IMR-90 (cell line): ENCODE results near the gene TTC9C. TPM values are rescaled to one million over a fixed set of nuclear protein-coding genes. Genes with fewer than 3 reads are reported as not detected.

Experiments used
- ATAC-seq: fragments of 200-7000 bp; cut with Tn5 transposase; 2 replicates; pipeline ENCODE4 v1.9.1; 2020; ENCODE audit warnings: low read depth, mild to moderate bottlenecking, moderate library complexity
- BruUV-seq: library from RNA; stranded (reverse); fragments of 400-500 nt; replicated peaks from 2 replicates; lab custom pipeline; 2021; lab: Mats Ljungman, UMichigan
- CTCF ChIA-PET: fragments of 300-600 bp; formaldehyde crosslinking; extraction: SDS; loops from one replicate; lab custom pipeline; 2021; ENCODE audit warnings: antibody characterized with exemption; lab: Yijun Ruan, JAX
- POLR2A ChIA-PET: fragments of 300-600 bp; sonication (Branson Sonifier 250); formaldehyde crosslinking; loops from one replicate; lab custom pipeline; 2022; ENCODE audit warnings: antibody characterized with exemption; ENCODE audit not compliant: unreplicated experiment; lab: Charles Lee
- DNase-seq: peaks from one replicate; pipeline ENCODE4 v3.0.0; 2013
- H2AFZ ChIP-seq: replicated peaks from 2 replicates; pipeline ENCODE3; 2013; ENCODE audit warnings: low read length, mild to moderate bottlenecking; ENCODE audit not compliant: poor library complexity
- H2AK5ac ChIP-seq: 2 replicates; pipeline ENCODE4 v1.6.1; 2013; ENCODE audit warnings: low read depth, low read length, inconsistent platforms
- H2AK9ac ChIP-seq: replicated peaks from 2 replicates; pipeline ENCODE3; 2013; ENCODE audit warnings: mild to moderate bottlenecking, low read depth, low read length, moderate library complexity; ENCODE audit not compliant: poor library complexity
- H2BK120ac ChIP-seq: 2 replicates; pipeline ENCODE4 v1.6.1; 2013; ENCODE audit warnings: low read depth, low read length, inconsistent platforms
- H2BK15ac ChIP-seq: 3 replicates; pipeline ENCODE4 v1.6.1; 2013; ENCODE audit warnings: low read depth, low read length, inconsistent platforms
- H2BK20ac ChIP-seq: 2 replicates; pipeline ENCODE4 v1.6.1; 2013; ENCODE audit warnings: low read depth, mild to moderate bottlenecking, inconsistent platforms, low read length, moderate library complexity
- H2BK5ac ChIP-seq: 2 replicates; pipeline ENCODE4 v1.6.1; 2013; ENCODE audit warnings: mild to moderate bottlenecking, low read depth, low read length, inconsistent platforms; ENCODE audit not compliant: poor library complexity, severe bottlenecking
- H3K14ac ChIP-seq: replicated peaks from 2 replicates; pipeline ENCODE4 v1.6.1; 2013; ENCODE audit warnings: low read depth, low read length, inconsistent platforms
- H3K18ac ChIP-seq: 2 replicates; pipeline ENCODE4 v1.6.1; 2013; ENCODE audit warnings: low read depth, low read length, control low read depth
- H3K23ac ChIP-seq: 2 replicates; pipeline ENCODE4 v1.6.1; 2013; ENCODE audit warnings: low read depth, low read length, inconsistent platforms
- H3K27ac ChIP-seq: 2 replicates; pipeline ENCODE4 v1.5.1; 2013; ENCODE audit warnings: mild to moderate bottlenecking, control low read depth, low read length; ENCODE audit not compliant: insufficient read depth
- H3K27me3 ChIP-seq: 2 replicates; pipeline ENCODE4 v1.6.1; 2013; ENCODE audit warnings: low read length; ENCODE audit not compliant: control insufficient read depth, insufficient read depth
- H3K36me3 ChIP-seq: 2 replicates; pipeline ENCODE4 v1.6.1; 2013; ENCODE audit warnings: low read length, mixed read lengths; ENCODE audit not compliant: control insufficient read depth, insufficient read depth
- H3K4ac ChIP-seq: 2 replicates; pipeline ENCODE4 v1.6.1; 2013; ENCODE audit warnings: low read depth, low read length, inconsistent platforms
- H3K4me1 ChIP-seq: 2 replicates; pipeline ENCODE4 v1.6.1; 2013; ENCODE audit warnings: low read length, mixed read lengths; ENCODE audit not compliant: control insufficient read depth, insufficient read depth
- H3K4me2 ChIP-seq: 2 replicates; pipeline ENCODE4 v1.6.1; 2013; ENCODE audit warnings: low read depth, mild to moderate bottlenecking, control low read depth, low read length, moderate library complexity
- H3K4me3 ChIP-seq: 2 replicates; pipeline ENCODE4 v1.5.1; 2013; ENCODE audit warnings: low read depth, mild to moderate bottlenecking, control low read depth, low read length, moderate library complexity; ENCODE audit not compliant: insufficient read depth
- H3K56ac ChIP-seq: 2 replicates; pipeline ENCODE4 v1.6.1; 2013; ENCODE audit warnings: low read length, inconsistent platforms; ENCODE audit not compliant: insufficient read depth; ENCODE audit errors: extremely low read depth
- H3K79me1 ChIP-seq, 2 experiments: 2 replicates each; pipeline ENCODE4 v1.6.1; 2013; ENCODE audit warnings: low read length in 2 of 2, inconsistent platforms in 1 of 2, low read depth in 1 of 2
- H3K9ac ChIP-seq: 2 replicates; pipeline ENCODE4 v1.6.1; 2013; ENCODE audit warnings: low read depth, low read length, control low read depth
- H3K9me1 ChIP-seq: 2 replicates; pipeline ENCODE4 v1.6.1; 2013; ENCODE audit warnings: low read length, inconsistent platforms; ENCODE audit not compliant: insufficient read depth
- H3K9me3 ChIP-seq: 2 replicates; pipeline ENCODE4 v1.6.1; 2013; ENCODE audit warnings: low read length; ENCODE audit not compliant: control insufficient read depth, insufficient read depth
- H4K20me1 ChIP-seq: 2 replicates; pipeline ENCODE4 v1.6.1; 2013; ENCODE audit warnings: low read length, inconsistent platforms; ENCODE audit not compliant: insufficient read depth
- H4K5ac ChIP-seq: 2 replicates; pipeline ENCODE4 v1.6.1; 2013; ENCODE audit warnings: mild to moderate bottlenecking, low read depth, low read length, control low read depth
- H4K8ac ChIP-seq, 2 experiments: 2 replicates each; pipeline ENCODE4 v1.6.1; 2013; ENCODE audit warnings: low read depth in 2 of 2, low read length in 2 of 2, control low read depth in 1 of 2, inconsistent platforms in 1 of 2
- H4K91ac ChIP-seq: 2 replicates; pipeline ENCODE4 v1.6.1; 2013; ENCODE audit warnings: low read depth, low read length, inconsistent platforms; ENCODE audit not compliant: insufficient read depth
- BHLHE40 ChIP-seq: fragments of 150-350 bp; IDR thresholded peaks from 2 replicates; pipeline ENCODE4 v1.6.1; 2016; ENCODE audit warnings: mild to moderate bottlenecking, low read depth, low read length
- CEBPB ChIP-seq: IDR thresholded peaks from 2 replicates; pipeline ENCODE4 v1.6.1; 2012; ENCODE audit warnings: low read depth, low read length, improper control_type of control experiment
- CHD1 ChIP-seq: IDR thresholded peaks from 2 replicates; pipeline ENCODE4 v1.6.1; 2012; ENCODE audit warnings: low read depth, low read length, improper control_type of control experiment
- CTCF ChIP-seq: conservative IDR thresholded peaks from 2 replicates; pipeline ENCODE4 v1.5.1; 2012; ENCODE audit warnings: mild to moderate bottlenecking, low read depth, low read length, improper control_type of control experiment
- ELK1 ChIP-seq: fragments of 150-350 bp; IDR thresholded peaks from 2 replicates; pipeline ENCODE4 v1.6.1; 2016; ENCODE audit warnings: low read depth, mild to moderate bottlenecking, low read length, moderate library complexity, borderline replicate concordance
- FOS ChIP-seq: fragments of 150-350 bp; IDR thresholded peaks from 2 replicates; pipeline ENCODE4 v1.6.1; 2016; ENCODE audit warnings: low read depth, low read length
- MAFK ChIP-seq: IDR thresholded peaks from 2 replicates; pipeline ENCODE4 v1.6.1; 2012; ENCODE audit warnings: low read depth, low read length, improper control_type of control experiment
- MAZ ChIP-seq: IDR thresholded peaks from 2 replicates; pipeline ENCODE4 v1.6.1; 2012; ENCODE audit warnings: low read depth, mild to moderate bottlenecking, low read length, improper control_type of control experiment, moderate library complexity, borderline replicate concordance
- MXI1 ChIP-seq: IDR thresholded peaks from 2 replicates; pipeline ENCODE4 v1.6.1; 2012; ENCODE audit warnings: low read depth, mild to moderate bottlenecking, low read length, moderate library complexity, borderline replicate concordance
- NFE2L2 ChIP-seq: fragments of 150-350 bp; IDR thresholded peaks from 2 replicates; pipeline ENCODE4 v1.6.1; 2016; ENCODE audit warnings: low read depth, mild to moderate bottlenecking, low read length
- POLR2A ChIP-seq: IDR thresholded peaks from 2 replicates; pipeline ENCODE4 v1.6.1; 2012; ENCODE audit warnings: mild to moderate bottlenecking, low read depth, low read length
- RAD21 ChIP-seq: IDR thresholded peaks from 2 replicates; pipeline ENCODE4 v1.6.1; 2012; ENCODE audit warnings: low read length, improper control_type of control experiment
- RCOR1 ChIP-seq: IDR thresholded peaks from 2 replicates; pipeline ENCODE4 v1.6.1; 2012; ENCODE audit warnings: mild to moderate bottlenecking, low read length, improper control_type of control experiment; ENCODE audit not compliant: insufficient replicate concordance
- RFX5 ChIP-seq: IDR thresholded peaks from 2 replicates; pipeline ENCODE4 v1.8.0; 2012; ENCODE audit warnings: low read depth, mild to moderate bottlenecking, low read length, moderate library complexity
- SMC3 ChIP-seq: fragments of 150-350 bp; IDR thresholded peaks from 2 replicates; pipeline ENCODE4 v1.6.1; 2016; ENCODE audit warnings: low read depth, mild to moderate bottlenecking, antibody characterized with exemption, low read length, moderate library complexity
- USF2 ChIP-seq: fragments of 150-350 bp; IDR thresholded peaks from 2 replicates; pipeline ENCODE4 v1.6.1; 2017; ENCODE audit warnings: mild to moderate bottlenecking, antibody characterized with exemption, low read length, low read depth
- WGBS, 2 experiments: methylation state at CpG; one replicate each; pipeline versions ENCODE4 v1.1.5 to v1.1.7; 2013; ENCODE audit warnings: missing lambda C conversion rate in 2 of 2; ENCODE audit not compliant: insufficient read length in 1 of 2; ENCODE audit errors: extremely low coverage in 2 of 2; 5-methylcytosine and 5-hydroxymethylcytosine counted together
- dilution Hi-C: fragments of 300-500 bp; cut with HindIII; formaldehyde crosslinking; loops from one replicate; pipeline ENCODE4 v1.14.3; 2018; ENCODE audit warnings: low sequenced_read_pairs; ENCODE audit not compliant: unreplicated experiment
- in situ Hi-C: fragments of 300-500 bp; cut with MboI; formaldehyde crosslinking; loops from 3 replicates; pipeline ENCODE4 v1.14.3; 2019; ENCODE audit warnings: low sequenced_read_pairs, inconsistent platforms, mixed read lengths
- intact Hi-C: fragments of 100-400 bp; cut with micrococcal nuclease; formaldehyde crosslinking; loops from 2 replicates; pipeline ENCODE4 v1.10.0; 2022
- polyA plus RNA-seq, 3 experiments: library from polyadenylated mRNA; depleted of rRNA; stranded (reverse); fragments of >200 nt; gene quantifications; 2 replicates each; pipeline ENCODE4 v1.2.3, GENCODE V29; 2012; ENCODE audit warnings: low replicate concordance in 1 of 3
- total RNA-seq: library from RNA; depleted of rRNA; stranded (reverse); fragments of >200 nt; gene quantifications from 2 replicates; pipeline ENCODE4 v1.2.3, GENCODE V29; 2012

Gene TTC9C
- total and polyA plus RNA-seq, 2 of the 4 experiments (the other 2 are of a cell fraction): 32.9 to 37.1 TPM

DNA sequence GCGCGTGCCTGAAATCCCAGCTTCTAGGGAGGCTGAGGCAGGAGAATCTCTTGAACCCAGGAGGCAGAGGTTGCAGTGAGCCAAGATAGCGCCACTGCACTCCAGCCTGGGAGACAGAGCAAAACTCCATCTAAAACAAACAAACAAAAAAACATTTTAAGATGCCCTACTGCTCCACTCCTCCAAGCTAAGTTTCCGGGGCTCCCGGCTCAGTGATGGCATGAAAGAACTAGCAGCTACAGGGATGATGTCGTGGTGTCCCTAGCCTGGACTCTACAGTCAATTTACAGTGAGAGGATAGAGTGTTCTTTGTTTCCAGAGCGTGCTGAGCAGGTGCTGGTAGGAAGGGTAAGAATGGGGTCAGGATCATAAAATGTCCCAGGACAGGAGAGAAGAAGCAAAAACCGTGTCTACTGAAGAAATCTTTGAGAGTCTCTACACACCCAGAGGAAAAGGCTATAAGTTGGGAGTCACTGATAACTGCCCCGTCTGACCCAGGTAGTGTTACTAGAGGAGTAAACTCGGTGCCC is 26.9 kb downstream of the TTC9C start:
- Histone ChIP-seq H2AK9ac (no peak overlapping the region), H3K9me3 (no peaks in the 10 kb centered on the region), H3K4me2 (no peak overlapping the region), H2BK20ac (no peak overlapping the region), H3K14ac (no peak overlapping the region), H3K27ac (no peak overlapping the region), H3K4me3 (no peak overlapping the region), H3K9ac (no peak overlapping the region), H4K5ac (no peak overlapping the region), H4K91ac (no peak overlapping the region), H3K56ac (no peak overlapping the region), H3K9me1 (peaks cover 3% of the 10 kb centered on the region; the same call in 1 of the 2 replicates), H4K20me1 (no peaks in the 10 kb centered on the region), H3K18ac (no peak overlapping the region), H4K8ac (no peak overlapping the region), H2BK5ac (no peak overlapping the region), H3K36me3 (peaks cover 12% of the 10 kb centered on the region), H3K4ac (no peak overlapping the region), H3K79me1 (peaks cover 9 to 30% of the 10 kb centered on the region in 2 experiments; a peak in 3 of 4 replicates), H3K4me1 (no peaks in the 10 kb centered on the region), H3K27me3 (no peaks in the 10 kb centered on the region), H2AK5ac (no peak overlapping the region), H3K23ac (no peak overlapping the region), H2BK120ac (no peak overlapping the region), H2AFZ (no peak overlapping the region), H2BK15ac (no peak overlapping the region)
- WGBS, 2 experiments: 100% methylated on average over 1 of the region's 10 CpGs; no CpG with 5 or more reads in 1 of the 2 experiments
- TF ChIP-seq CHD1 (no peak), MAZ (no peak), SMC3 (no peak), POLR2A (no peak), ELK1 (no peak), RAD21 (no peak), RCOR1 (no peak), MXI1 (no peak), FOS (no peak), CTCF (no peak), MAFK (no peak), RFX5 (no peak), BHLHE40 (no peak), CEBPB (no peak), USF2 (no peak), NFE2L2 (no peak)
- in situ Hi-C loops (no loop called here), intact Hi-C loops (no loop called here), dilution Hi-C loops (no loop called here)
- ChIA-PET POLR2A (no interaction called here), CTCF (interaction anchor here (0.5 kb wide), 1 partner anchor 64 kb away, joined by 3 read pairs; no protein-coding TSS in a partner anchor)
- DNase-seq (no peak), ATAC-seq (no peak)
- BruUV-seq: no TSS peak
